GM18951 (cell line): ENCODE data around the gene FOXP4.

Source experiments
- POLR2A ChIP-seq: IDR thresholded peaks from 4 replicates; pipeline ENCODE4 v1.6.1; 2011; ENCODE audit warnings: mild to moderate bottlenecking; ENCODE audit not compliant: insufficient read length, insufficient read depth; ENCODE audit errors: extremely low read depth
- in situ Hi-C: fragments of 300-500 bp; cut with MboI; formaldehyde crosslinking; loops from one replicate; pipeline ENCODE4 v1.12.0; 2022; ENCODE audit warnings: low sequenced_read_pairs, mixed read lengths, inconsistent platforms; ENCODE audit not compliant: unreplicated experiment

The FOXP4 gene

GRCh38 chr6:41545703-41546474, at the start of gene FOXP4:
TSS of gene FOXP4 (plus strand) at chr6:41546381. CDS start at chr6:41565761, 19,380 bp downstream.
- peak; percentile 63 for TF ChIP-seq POLR2A
- in situ Hi-C loops: no loop called here

GRCh38 chr6:41497573-41497972, 48.6 kb upstream of the FOXP4 start:
- in situ Hi-C loops: no loop called here
- no peak for TF ChIP-seq POLR2A

- in situ Hi-C loops: no loop called here
Observed at GRCh38 chr6:41497994-41498393, 48.2 kb upstream of the FOXP4 start.

GRCh38 chr6:41498968-41499599, 47.1 kb upstream of the FOXP4 start:
- in situ Hi-C loops: no loop called here
- TF ChIP-seq POLR2A: no peak

More at GRCh38 chr6:41497994-41498393, 48.2 kb upstream of the FOXP4 start:
- no peak for TF ChIP-seq POLR2A

- in situ Hi-C loops: no loop called here
- TF ChIP-seq POLR2A: no peak
Observed at GRCh38 chr6:41500561-41500960, 45.6 kb upstream of the FOXP4 start.

GRCh38 chr6:41502566-41502916, 43.6 kb upstream of the FOXP4 start:
- no peak for TF ChIP-seq POLR2A

GRCh38 chr6:41502917-41503671, 43.1 kb upstream of the FOXP4 start:
- no peak for TF ChIP-seq POLR2A
- in situ Hi-C loops: no loop called here

More at GRCh38 chr6:41502566-41502916, 43.6 kb upstream of the FOXP4 start:
- in situ Hi-C loops: no loop called here

- in situ Hi-C loops: no loop called here
- no peak for TF ChIP-seq POLR2A
Observed at GRCh38 chr6:41503827-41504465, 42.2 kb upstream of the FOXP4 start.

- no peak for TF ChIP-seq POLR2A
- in situ Hi-C loops: no loop called here
Observed at GRCh38 chr6:41504466-41505121, 41.6 kb upstream of the FOXP4 start.

- in situ Hi-C loops: no loop called here
Observed at GRCh38 chr6:41505122-41506049, 40.8 kb upstream of the FOXP4 start.

GRCh38 chr6:41508479-41508878, 37.7 kb upstream of the FOXP4 start:
- in situ Hi-C loops: no loop called here

More at GRCh38 chr6:41505122-41506049, 40.8 kb upstream of the FOXP4 start:
- TF ChIP-seq POLR2A: no peak

GRCh38 chr6:41509580-41509979, 36.6 kb upstream of the FOXP4 start:
- in situ Hi-C loops: no loop called here

More at GRCh38 chr6:41508479-41508878, 37.7 kb upstream of the FOXP4 start:
- TF ChIP-seq POLR2A: no peak

More at GRCh38 chr6:41509580-41509979, 36.6 kb upstream of the FOXP4 start:
- TF ChIP-seq POLR2A: no peak
